ENCODE data around the gene FNDC3B.

Gene FNDC3B

GRCh38 chr3:172112078-172112733 lies 72.8 kb downstream of the FNDC3B start:
- H3K27ac Mint-ChIP-seq = no peak overlapping the region
- no peaks in the 10 kb centered on the region for H3K27me3 Mint-ChIP-seq
- DNase-seq = no peak
- H3K9me3 Mint-ChIP-seq = no peaks in the 10 kb centered on the region
- no peak overlapping the region for H3K4me3 Mint-ChIP-seq
- peaks cover 33% of the 10 kb centered on the region for H3K36me3 Mint-ChIP-seq (ENCODE audit: low read depth)
- H3K4me1 Mint-ChIP-seq (ENCODE audit: low read depth) = peaks cover 33% of the 10 kb centered on the region

GRCh38 chr3:172112734-172113120 lies 73.3 kb downstream of the FNDC3B start:
- Mint-ChIP-seq H3K27ac (no peak overlapping the region), H3K4me1 (ENCODE audit: low read depth) (peaks cover 28% of the 10 kb centered on the region), H3K4me3 (no peak overlapping the region), H3K9me3 (no peaks in the 10 kb centered on the region), H3K27me3 (no peaks in the 10 kb centered on the region), H3K36me3 (ENCODE audit: low read depth) (peaks cover 34% of the 10 kb centered on the region)
- no peak for DNase-seq

- H3K4me1 Mint-ChIP-seq (ENCODE audit: low read depth) = peaks cover 18% of the 10 kb centered on the region
- H3K9me3 Mint-ChIP-seq = no peaks in the 10 kb centered on the region
- no peaks in the 10 kb centered on the region for H3K27me3 Mint-ChIP-seq
- H3K27ac Mint-ChIP-seq = no peak overlapping the region
- DNase-seq = no peak
- H3K4me3 Mint-ChIP-seq = no peak overlapping the region
- H3K36me3 Mint-ChIP-seq (ENCODE audit: low read depth) = peaks cover 44% of the 10 kb centered on the region
Observed at GRCh38 chr3:172113710-172114109, 74.3 kb downstream of the FNDC3B start.

- Mint-ChIP-seq H3K36me3 (ENCODE audit: low read depth) (peaks cover 52% of the 10 kb centered on the region), H3K4me3 (no peak overlapping the region), H3K27me3 (no peaks in the 10 kb centered on the region), H3K4me1 (ENCODE audit: low read depth) (peaks cover 10% of the 10 kb centered on the region), H3K27ac (no peak overlapping the region), H3K9me3 (no peaks in the 10 kb centered on the region)
- DNase-seq = no peak
Observed at GRCh38 chr3:172115059-172115458, 75.7 kb downstream of the FNDC3B start.

- H3K4me1 Mint-ChIP-seq (ENCODE audit: low read depth) = peaks cover 8% of the 10 kb centered on the region
- DNase-seq = no peak
- no peaks in the 10 kb centered on the region for H3K27me3 Mint-ChIP-seq
- peaks cover 55% of the 10 kb centered on the region for H3K36me3 Mint-ChIP-seq (ENCODE audit: low read depth)
- no peak overlapping the region for H3K4me3 Mint-ChIP-seq
- H3K9me3 Mint-ChIP-seq = no peaks in the 10 kb centered on the region
- no peak overlapping the region for H3K27ac Mint-ChIP-seq
Observed at GRCh38 chr3:172115787-172116186, 76.4 kb downstream of the FNDC3B start.

- Mint-ChIP-seq H3K4me3 (no peak overlapping the region), H3K4me1 (ENCODE audit: low read depth) (peaks cover 7% of the 10 kb centered on the region), H3K27me3 (no peaks in the 10 kb centered on the region), H3K27ac (no peak overlapping the region), H3K36me3 (ENCODE audit: low read depth) (peaks cover 58% of the 10 kb centered on the region), H3K9me3 (no peaks in the 10 kb centered on the region)
- DNase-seq = no peak
Observed at GRCh38 chr3:172118019-172118418, 78.6 kb downstream of the FNDC3B start.

- Mint-ChIP-seq H3K4me3 (no peak overlapping the region), H3K27me3 (no peaks in the 10 kb centered on the region), H3K27ac (no peak overlapping the region), H3K4me1 (ENCODE audit: low read depth) (peaks cover 7% of the 10 kb centered on the region), H3K36me3 (ENCODE audit: low read depth) (peaks cover 62% of the 10 kb centered on the region), H3K9me3 (no peaks in the 10 kb centered on the region)
- no peak for DNase-seq
Observed at GRCh38 chr3:172119266-172119969, 80.0 kb downstream of the FNDC3B start.

GRCh38 chr3:172120912-172121311 lies 81.5 kb downstream of the FNDC3B start:
- peaks cover 65% of the 10 kb centered on the region for H3K36me3 Mint-ChIP-seq (ENCODE audit: low read depth)

GRCh38 chr3:172121981-172122380 lies 82.6 kb downstream of the FNDC3B start:
- H3K9me3 Mint-ChIP-seq = no peaks in the 10 kb centered on the region
- no peaks in the 10 kb centered on the region for H3K27me3 Mint-ChIP-seq
- no peak overlapping the region for H3K27ac Mint-ChIP-seq
- no peak overlapping the region for H3K4me3 Mint-ChIP-seq
- H3K36me3 Mint-ChIP-seq (ENCODE audit: low read depth) = peaks cover 64% of the 10 kb centered on the region
- H3K4me1 Mint-ChIP-seq (ENCODE audit: low read depth) = peaks cover 20% of the 10 kb centered on the region
- DNase-seq = no peak

More at GRCh38 chr3:172120912-172121311, 81.5 kb downstream of the FNDC3B start:
- H3K27ac Mint-ChIP-seq = no peak overlapping the region
- H3K9me3 Mint-ChIP-seq = no peaks in the 10 kb centered on the region
- H3K27me3 Mint-ChIP-seq = no peaks in the 10 kb centered on the region
- peaks cover 9% of the 10 kb centered on the region for H3K4me1 Mint-ChIP-seq (ENCODE audit: low read depth)
- DNase-seq = no peak
- no peak overlapping the region for H3K4me3 Mint-ChIP-seq

GRCh38 chr3:172124271-172124670 lies 84.9 kb downstream of the FNDC3B start:
- Mint-ChIP-seq H3K4me3 (no peak overlapping the region), H3K36me3 (ENCODE audit: low read depth) (peaks cover 51% of the 10 kb centered on the region), H3K27me3 (no peaks in the 10 kb centered on the region), H3K9me3 (no peaks in the 10 kb centered on the region), H3K27ac (no peak overlapping the region), H3K4me1 (ENCODE audit: low read depth) (peaks cover 28% of the 10 kb centered on the region)
- DNase-seq = no peak

- H3K4me3 Mint-ChIP-seq = no peak overlapping the region
- H3K27ac Mint-ChIP-seq = no peak overlapping the region
- DNase-seq = no peak
- peaks cover 45% of the 10 kb centered on the region for H3K36me3 Mint-ChIP-seq (ENCODE audit: low read depth)
- H3K4me1 Mint-ChIP-seq (ENCODE audit: low read depth) = peaks cover 35% of the 10 kb centered on the region
- no peaks in the 10 kb centered on the region for H3K9me3 Mint-ChIP-seq
- H3K27me3 Mint-ChIP-seq = no peaks in the 10 kb centered on the region
Observed at GRCh38 chr3:172125053-172125452, 85.7 kb downstream of the FNDC3B start.

- no peaks in the 10 kb centered on the region for H3K27me3 Mint-ChIP-seq
- no peak overlapping the region for H3K27ac Mint-ChIP-seq
- H3K4me1 Mint-ChIP-seq (ENCODE audit: low read depth) = peaks cover 42% of the 10 kb centered on the region
- peaks cover 43% of the 10 kb centered on the region for H3K36me3 Mint-ChIP-seq (ENCODE audit: low read depth)
- DNase-seq = no peak
- no peak overlapping the region for H3K4me3 Mint-ChIP-seq
- no peaks in the 10 kb centered on the region for H3K9me3 Mint-ChIP-seq
Observed at GRCh38 chr3:172125963-172126457, 86.6 kb downstream of the FNDC3B start.

- H3K4me3 Mint-ChIP-seq = no peak overlapping the region
- H3K27ac Mint-ChIP-seq = no peak overlapping the region
- H3K9me3 Mint-ChIP-seq = no peaks in the 10 kb centered on the region
- no peaks in the 10 kb centered on the region for H3K27me3 Mint-ChIP-seq
- DNase-seq = no peak
- H3K4me1 Mint-ChIP-seq (ENCODE audit: low read depth) = peaks cover 41% of the 10 kb centered on the region
- H3K36me3 Mint-ChIP-seq (ENCODE audit: low read depth) = peaks cover 39% of the 10 kb centered on the region
Observed at GRCh38 chr3:172126741-172127140, 87.4 kb downstream of the FNDC3B start.

- Mint-ChIP-seq H3K4me3 (no peak overlapping the region), H3K27ac (no peak overlapping the region), H3K9me3 (no peaks in the 10 kb centered on the region), H3K4me1 (ENCODE audit: low read depth) (peaks cover 45% of the 10 kb centered on the region), H3K36me3 (ENCODE audit: low read depth) (peaks cover 39% of the 10 kb centered on the region), H3K27me3 (no peaks in the 10 kb centered on the region)
- no peak for DNase-seq
Observed at GRCh38 chr3:172127141-172127540, 87.8 kb downstream of the FNDC3B start.

GRCh38 chr3:172127929-172128580 lies 88.7 kb downstream of the FNDC3B start:
- no peak overlapping the region for H3K4me3 Mint-ChIP-seq
- no peak overlapping the region for H3K27ac Mint-ChIP-seq

More at GRCh38 chr3:172127929-172128580, 88.7 kb downstream of the FNDC3B start:
- peaks cover 34% of the 10 kb centered on the region for H3K36me3 Mint-ChIP-seq (ENCODE audit: low read depth)
- H3K9me3 Mint-ChIP-seq = no peaks in the 10 kb centered on the region
- DNase-seq = no peak
- H3K27me3 Mint-ChIP-seq = no peaks in the 10 kb centered on the region
- H3K4me1 Mint-ChIP-seq (ENCODE audit: low read depth) = peaks cover 50% of the 10 kb centered on the region
